ENCODE results near the gene APOF. TPM values are rescaled to one million over a fixed set of nuclear protein-coding genes. Genes with fewer than 3 reads are reported as not detected.
A peak's percentile ranks its signal among the peaks of the same experiment; 100 is the strongest.

APOF gene
- total and polyA plus RNA-seq, 9 of the 15 experiments (the other 6 are each of a cell fraction or from before 2014, with no cell fraction given) = 0.09 to 0.15 (median 0.12) TPM; not detected in 5

DNA sequence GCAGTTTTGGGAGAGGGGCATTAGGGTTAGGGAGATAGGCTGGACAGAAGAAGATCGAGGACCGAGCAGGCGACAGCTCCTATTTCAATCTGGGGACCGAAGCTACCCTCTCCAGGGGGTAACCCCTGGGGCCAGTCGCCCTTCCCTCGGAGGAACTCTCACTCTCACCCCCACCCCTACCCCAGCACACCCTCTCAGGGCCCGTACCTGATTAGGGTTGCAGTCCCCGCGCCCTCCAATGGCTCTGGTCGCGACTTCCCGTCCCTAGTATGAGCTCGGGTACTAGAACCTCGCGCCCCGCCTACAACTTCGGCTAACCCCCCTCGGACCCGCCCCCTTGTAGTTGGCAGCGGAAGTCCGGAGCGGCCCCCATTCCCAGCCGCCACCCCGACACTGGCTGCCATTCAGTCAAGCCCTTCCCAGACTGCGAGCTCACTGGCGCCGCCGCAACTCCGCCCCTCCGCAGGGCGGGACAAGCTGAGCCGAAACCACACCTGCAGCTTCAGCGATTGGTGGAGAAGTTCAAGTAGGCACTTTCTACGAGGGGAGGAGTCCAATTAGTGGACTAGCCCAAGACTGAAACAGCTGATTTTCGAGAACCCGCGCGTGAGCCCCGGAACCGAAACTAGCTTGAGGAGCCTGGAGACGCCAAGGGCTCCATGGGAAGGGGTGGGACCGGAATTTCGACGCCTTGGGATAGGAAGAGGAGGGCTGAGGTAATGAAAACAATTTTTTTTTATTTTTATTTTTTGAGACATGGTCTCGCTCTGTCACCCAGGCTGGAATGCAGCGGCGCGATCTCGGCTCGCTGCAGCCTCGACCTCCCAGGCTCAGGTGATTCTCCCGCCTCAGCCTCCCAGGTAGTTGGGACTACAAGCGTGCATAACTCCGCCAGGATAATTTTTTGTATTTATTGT lies 2.5 kb downstream of the APOF start, which contains the start of gene STAT2 (continued):
- TF ChIP-seq, protein P1, sequence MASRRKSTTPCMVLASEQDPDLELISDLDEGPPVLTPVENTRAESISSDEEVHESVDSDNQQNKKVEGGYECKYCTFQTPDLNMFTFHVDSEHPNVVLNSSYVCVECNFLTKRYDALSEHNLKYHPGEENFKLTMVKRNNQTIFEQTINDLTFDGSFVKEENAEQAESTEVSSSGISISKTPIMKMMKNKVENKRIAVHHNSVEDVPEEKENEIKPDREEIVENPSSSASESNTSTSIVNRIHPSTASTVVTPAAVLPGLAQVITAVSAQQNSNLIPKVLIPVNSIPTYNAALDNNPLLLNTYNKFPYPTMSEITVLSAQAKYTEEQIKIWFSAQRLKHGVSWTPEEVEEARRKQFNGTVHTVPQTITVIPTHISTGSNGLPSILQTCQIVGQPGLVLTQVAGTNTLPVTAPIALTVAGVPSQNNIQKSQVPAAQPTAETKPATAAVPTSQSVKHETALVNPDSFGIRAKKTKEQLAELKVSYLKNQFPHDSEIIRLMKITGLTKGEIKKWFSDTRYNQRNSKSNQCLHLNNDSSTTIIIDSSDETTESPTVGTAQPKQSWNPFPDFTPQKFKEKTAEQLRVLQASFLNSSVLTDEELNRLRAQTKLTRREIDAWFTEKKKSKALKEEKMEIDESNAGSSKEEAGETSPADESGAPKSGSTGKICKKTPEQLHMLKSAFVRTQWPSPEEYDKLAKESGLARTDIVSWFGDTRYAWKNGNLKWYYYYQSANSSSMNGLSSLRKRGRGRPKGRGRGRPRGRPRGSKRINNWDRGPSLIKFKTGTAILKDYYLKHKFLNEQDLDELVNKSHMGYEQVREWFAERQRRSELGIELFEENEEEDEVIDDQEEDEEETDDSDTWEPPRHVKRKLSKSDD (conservative IDR thresholded peaks at IDR 0.05; ENCODE audit: low read length) = no peak
- peak; percentile 57 for TF ChIP-seq MEIS2 (IDR thresholded peaks at IDR 0.05; ENCODE audit: partially characterized antibody)
- TF ChIP-seq BRCA1 (IDR thresholded peaks at IDR 0.05) = no peak
- TF ChIP-seq BRCA1 (CRISPR knock-in tag; IDR thresholded peaks at IDR 0.05) = no peak
- TF ChIP-seq MAFF (IDR thresholded peaks at IDR 0.05; ENCODE audit: low read length) = no peak
- TF ChIP-seq, protein P2, sequence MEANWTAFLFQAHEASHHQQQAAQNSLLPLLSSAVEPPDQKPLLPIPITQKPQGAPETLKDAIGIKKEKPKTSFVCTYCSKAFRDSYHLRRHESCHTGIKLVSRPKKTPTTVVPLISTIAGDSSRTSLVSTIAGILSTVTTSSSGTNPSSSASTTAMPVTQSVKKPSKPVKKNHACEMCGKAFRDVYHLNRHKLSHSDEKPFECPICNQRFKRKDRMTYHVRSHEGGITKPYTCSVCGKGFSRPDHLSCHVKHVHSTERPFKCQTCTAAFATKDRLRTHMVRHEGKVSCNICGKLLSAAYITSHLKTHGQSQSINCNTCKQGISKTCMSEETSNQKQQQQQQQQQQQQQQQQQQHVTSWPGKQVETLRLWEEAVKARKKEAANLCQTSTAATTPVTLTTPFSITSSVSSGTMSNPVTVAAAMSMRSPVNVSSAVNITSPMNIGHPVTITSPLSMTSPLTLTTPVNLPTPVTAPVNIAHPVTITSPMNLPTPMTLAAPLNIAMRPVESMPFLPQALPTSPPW (CRISPR knock-in tag; IDR thresholded peaks at IDR 0.05) = peak; percentile 89
- TF ChIP-seq, protein P3, sequence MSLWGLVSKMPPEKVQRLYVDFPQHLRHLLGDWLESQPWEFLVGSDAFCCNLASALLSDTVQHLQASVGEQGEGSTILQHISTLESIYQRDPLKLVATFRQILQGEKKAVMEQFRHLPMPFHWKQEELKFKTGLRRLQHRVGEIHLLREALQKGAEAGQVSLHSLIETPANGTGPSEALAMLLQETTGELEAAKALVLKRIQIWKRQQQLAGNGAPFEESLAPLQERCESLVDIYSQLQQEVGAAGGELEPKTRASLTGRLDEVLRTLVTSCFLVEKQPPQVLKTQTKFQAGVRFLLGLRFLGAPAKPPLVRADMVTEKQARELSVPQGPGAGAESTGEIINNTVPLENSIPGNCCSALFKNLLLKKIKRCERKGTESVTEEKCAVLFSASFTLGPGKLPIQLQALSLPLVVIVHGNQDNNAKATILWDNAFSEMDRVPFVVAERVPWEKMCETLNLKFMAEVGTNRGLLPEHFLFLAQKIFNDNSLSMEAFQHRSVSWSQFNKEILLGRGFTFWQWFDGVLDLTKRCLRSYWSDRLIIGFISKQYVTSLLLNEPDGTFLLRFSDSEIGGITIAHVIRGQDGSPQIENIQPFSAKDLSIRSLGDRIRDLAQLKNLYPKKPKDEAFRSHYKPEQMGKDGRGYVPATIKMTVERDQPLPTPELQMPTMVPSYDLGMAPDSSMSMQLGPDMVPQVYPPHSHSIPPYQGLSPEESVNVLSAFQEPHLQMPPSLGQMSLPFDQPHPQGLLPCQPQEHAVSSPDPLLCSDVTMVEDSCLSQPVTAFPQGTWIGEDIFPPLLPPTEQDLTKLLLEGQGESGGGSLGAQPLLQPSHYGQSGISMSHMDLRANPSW (CRISPR knock-in tag; IDR thresholded peaks at IDR 0.05) = no peak; the same call in 1 of the 2 replicates
- peak; percentile 49 for TF ChIP-seq TCF7L2 (IDR thresholded peaks at IDR 0.05; ENCODE audit: low read depth, low read length)
- no peak for TF ChIP-seq HMG20A (CRISPR knock-in tag; conservative IDR thresholded peaks at IDR 0.05)
- TF ChIP-seq ETV5 (CRISPR knock-in tag; IDR thresholded peaks at IDR 0.05; ENCODE audit: low read depth) = peak; percentile 84; the same call in 1 of the 2 replicates
- peak; percentile 88 for TF ChIP-seq NR2C1 (IDR thresholded peaks at IDR 0.05)
- TF ChIP-seq NR2C1 (tag; IDR thresholded peaks at IDR 0.05) = peak; percentile 86
- no peak for TF ChIP-seq CBX5 (IDR thresholded peaks at IDR 0.05; ENCODE audit: borderline replicate concordance, low read depth)
- TF ChIP-seq, protein P4, sequence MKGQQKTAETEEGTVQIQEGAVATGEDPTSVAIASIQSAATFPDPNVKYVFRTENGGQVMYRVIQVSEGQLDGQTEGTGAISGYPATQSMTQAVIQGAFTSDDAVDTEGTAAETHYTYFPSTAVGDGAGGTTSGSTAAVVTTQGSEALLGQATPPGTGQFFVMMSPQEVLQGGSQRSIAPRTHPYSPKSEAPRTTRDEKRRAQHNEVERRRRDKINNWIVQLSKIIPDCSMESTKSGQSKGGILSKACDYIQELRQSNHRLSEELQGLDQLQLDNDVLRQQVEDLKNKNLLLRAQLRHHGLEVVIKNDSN (CRISPR knock-in tag; IDR thresholded peaks at IDR 0.05) = no peak
- TF ChIP-seq, protein P5, sequence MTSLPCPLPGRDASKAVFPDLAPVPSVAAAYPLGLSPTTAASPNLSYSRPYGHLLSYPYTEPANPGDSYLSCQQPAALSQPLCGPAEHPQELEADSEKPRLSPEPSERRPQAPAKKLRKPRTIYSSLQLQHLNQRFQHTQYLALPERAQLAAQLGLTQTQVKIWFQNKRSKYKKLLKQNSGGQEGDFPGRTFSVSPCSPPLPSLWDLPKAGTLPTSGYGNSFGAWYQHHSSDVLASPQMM (CRISPR knock-in tag; IDR thresholded peaks at IDR 0.05) = no peak
- TF ChIP-seq KDM1A (IDR thresholded peaks at IDR 0.05) = no peak
- no peak for TF ChIP-seq MCM5 (IDR thresholded peaks at IDR 0.05; ENCODE audit: low read depth)
- TF ChIP-seq, protein P6, sequence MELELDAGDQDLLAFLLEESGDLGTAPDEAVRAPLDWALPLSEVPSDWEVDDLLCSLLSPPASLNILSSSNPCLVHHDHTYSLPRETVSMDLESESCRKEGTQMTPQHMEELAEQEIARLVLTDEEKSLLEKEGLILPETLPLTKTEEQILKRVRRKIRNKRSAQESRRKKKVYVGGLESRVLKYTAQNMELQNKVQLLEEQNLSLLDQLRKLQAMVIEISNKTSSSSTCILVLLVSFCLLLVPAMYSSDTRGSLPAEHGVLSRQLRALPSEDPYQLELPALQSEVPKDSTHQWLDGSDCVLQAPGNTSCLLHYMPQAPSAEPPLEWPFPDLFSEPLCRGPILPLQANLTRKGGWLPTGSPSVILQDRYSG (tag; conservative IDR thresholded peaks at IDR 0.05; ENCODE audit: low read depth) = no peak
- TF ChIP-seq PPARD (CRISPR knock-in tag; IDR thresholded peaks at IDR 0.05) = no peak

Measured in K562 (cell line).